Measurements from ENCODE around the gene ATG14.

GRCh38 chr14:55328317-55328716 lies 83.3 kb downstream of the ATG14 start:
- TF ChIP-seq POLR2AphosphoS5 (IDR thresholded peaks at IDR 0.05; ENCODE audit: low read depth), result no peak
- no peak for TF ChIP-seq CTCF (IDR thresholded peaks at IDR 0.05; ENCODE audit: insufficient read depth, low read length)
- TF ChIP-seq GABPA (IDR thresholded peaks at IDR 0.05; ENCODE audit: low read depth), result no peak

Data from HL-60 (cell line).